Spleen (tissue), 13 donors: ENCODE results near the gene TBCC. TPM values are rescaled to one million over a fixed set of nuclear protein-coding genes. Genes with fewer than 3 reads are reported as not detected.
A peak's percentile ranks its signal among the peaks of the same experiment; 100 is the strongest.

ENCODE experiments used
- DNase-seq: peaks from one replicate; pipeline ENCODE4 v3.0.0-alpha.2; 2020
- H3K27ac ChIP-seq, 8 donors: fragments of 200-600 bp; sonication (generic) in 7 of 8; 1 replicate in 4 of 8; 2 replicates in 4 of 8; pipeline versions ENCODE4 v1.5.0 to v1.8.0; 2016 to 2021; ENCODE audit warnings: inconsistent platforms in 4 of 8, mild to moderate bottlenecking in 4 of 8, moderate library complexity in 1 of 8
- H3K27me3 ChIP-seq, 7 donors: fragments of 200-600 bp; sonication (generic) in 6 of 7; replicated peaks in 1 of 7; 1 replicate in 4 of 7; 2 replicates in 3 of 7; pipeline versions ENCODE4 v1.5.0 to v1.8.0; 2016 to 2021; ENCODE audit warnings: inconsistent platforms in 3 of 7, mild to moderate bottlenecking in 1 of 7
- H3K36me3 ChIP-seq, 6 donors: fragments of 200-600 bp; sonication (generic) in 5 of 6; 1 replicate in 4 of 6; 2 replicates in 2 of 6; pipeline versions ENCODE4 v1.5.0 to v1.8.0; 2016 to 2021; ENCODE audit warnings: inconsistent platforms in 2 of 6
- H3K4me1 ChIP-seq, 6 donors: fragments of 200-600 bp; sonication (generic) in 5 of 6; 1 replicate in 3 of 6; 2 replicates in 3 of 6; pipeline versions ENCODE4 v1.5.0 to v1.8.0; 2016 to 2021; ENCODE audit warnings: inconsistent platforms in 3 of 6
- H3K4me3 ChIP-seq, 8 donors: fragments of 200-600 bp; sonication (generic) in 7 of 8; 1 replicate in 4 of 8; 2 replicates in 4 of 8; pipeline versions ENCODE4 v1.5.0 to v1.8.0; 2016 to 2021; ENCODE audit warnings: inconsistent platforms in 4 of 8, mild to moderate bottlenecking in 4 of 8, moderate library complexity in 2 of 8
- H3K9me3 ChIP-seq, 8 donors: fragments of 200-600 bp; sonication (generic) in 7 of 8; 1 replicate in 4 of 8; 2 replicates in 4 of 8; pipeline versions ENCODE4 v1.5.0 to v1.8.0; 2016 to 2021; ENCODE audit warnings: inconsistent platforms in 4 of 8
- CTCF ChIP-seq, 11 experiments: fragments of 200-600 bp in 7 of 11; fragments of 450-650 bp in 4 of 11; sonication (generic) in 4 of 11; IDR thresholded peaks in 8 of 11; conservative IDR thresholded peaks in 3 of 11; 1 replicate in 7 of 11; 2 replicates in 4 of 11; pipeline versions ENCODE4 v1.4.0 to v1.8.0; 2016 to 2021; ENCODE audit warnings: antibody characterized with exemption in 11 of 11, inconsistent platforms in 4 of 11, mild to moderate bottlenecking in 1 of 11
- POLR2A ChIP-seq, 3 donors: fragments of 450-650 bp; IDR thresholded peaks; one replicate each; pipeline ENCODE4 v1.5.1; 2017; ENCODE audit warnings: antibody characterized with exemption in 3 of 3, mild to moderate bottlenecking in 1 of 3
- POLR2AphosphoS5 ChIP-seq, 3 donors: sonication (generic); formaldehyde crosslinking; IDR thresholded peaks; one replicate each; pipeline ENCODE4 v1.5.1; 2017; ENCODE audit warnings: antibody characterized with exemption in 3 of 3
- WGBS, 5 donors: extraction: QIAGEN DNeasy Blood & Tissue Kit in 3 of 5; methylation state at CpG; one replicate each; pipeline versions ENCODE4 v1.1.5 to v1.1.7; 2013 to 2018; 5-methylcytosine and 5-hydroxymethylcytosine counted together
- intact Hi-C: fragments of 100-400 bp; cut with DNase I; formaldehyde crosslinking; loops from one replicate; pipeline ENCODE4 v1.15.0; 2023; ENCODE audit warnings: low total_unique reads
- long read RNA-seq, 2 donors: transcript quantifications; one replicate each; lab custom pipeline, GENCODE V29; 2026
- polyA plus RNA-seq, 3 donors: library from polyadenylated mRNA; stranded (reverse); fragments of 200-250 nt; gene quantifications; one replicate each; pipeline ENCODE4 v1.2.1, GENCODE V29; 2013
- total RNA-seq, 7 donors: library from RNA; depleted of rRNA in 3 of 7; stranded (reverse); fragments of >200 nt in 3 of 7; fragmentation: NEBNext Ultra II Directional in 4 of 7; extraction: Animal tissue kit (Norgen Biotek cat#: 25700) in 4 of 7; gene quantifications; one replicate each; pipeline versions ENCODE4 v1.1.0 to v1.2.1, GENCODE V29; 2016 to 2021
- donor health status: healthy with polysubstance abuse.
- donor health status: DM: no; HTN: no; CAD: no; lungs with moderate emphysema.
- donor health status: DM: no; HTN: no; CAD: no.
- donor health status: Bipolar disorder and iron deficiency.
- donor health status: healthy.
- donor health status: DM: no; HTN: no; CAD: no.
- donor health status: DM: yes; HTN: yes; CAD: no.

Gene TBCC, protein sequence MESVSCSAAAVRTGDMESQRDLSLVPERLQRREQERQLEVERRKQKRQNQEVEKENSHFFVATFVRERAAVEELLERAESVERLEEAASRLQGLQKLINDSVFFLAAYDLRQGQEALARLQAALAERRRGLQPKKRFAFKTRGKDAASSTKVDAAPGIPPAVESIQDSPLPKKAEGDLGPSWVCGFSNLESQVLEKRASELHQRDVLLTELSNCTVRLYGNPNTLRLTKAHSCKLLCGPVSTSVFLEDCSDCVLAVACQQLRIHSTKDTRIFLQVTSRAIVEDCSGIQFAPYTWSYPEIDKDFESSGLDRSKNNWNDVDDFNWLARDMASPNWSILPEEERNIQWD
- 10 to 100 TPM; 22.2 to 63.3 (median 25.6) TPM for total RNA-seq
- polyA plus RNA-seq = 10 to 100 TPM; 51.7 to 63.2 (median 56.0) TPM
- long read RNA-seq, donor 1, transcript TBCC-201 (1 exons, 1,616 nt) = major isoform, 12 of 12 reads
- long read RNA-seq, donor 1, partial matches to known transcripts = 0 of 12 reads
- long read RNA-seq, donor 1, other reads (novel, unspliced or antisense) = 0 of 12 reads
- long read RNA-seq, donor 2, transcript TBCC-201 (1 exons, 1,616 nt) = major isoform, 6 of 6 reads
- long read RNA-seq, donor 2, partial matches to known transcripts = 0 of 6 reads
- long read RNA-seq, donor 2, other reads (novel, unspliced or antisense) = 0 of 6 reads

- peak in 1 of 11 experiments; percentile 23 for TF ChIP-seq CTCF (IDR thresholded peaks at IDR 0.05 in 8 of 11, conservative IDR thresholded peaks at IDR 0.05 in 3 of 11)
- peak; percentile 83 to 96 (median 90) for TF ChIP-seq POLR2A (IDR thresholded peaks at IDR 0.05)
- TF ChIP-seq POLR2AphosphoS5 (IDR thresholded peaks at IDR 0.05) = peak; percentile 95 to 99 (median 99)
- intact Hi-C loops = loop anchor here (5.0 to 10.0 kb wide), 2 partner anchors 41 to 129 kb away; partner anchors contain the start of gene RPL7L1
- WGBS, 5 donors = 1% methylated on average over 31 to 57 of the region's 57 CpGs
Measured at GRCh38 chr6:42745640-42746462, at the start of gene TBCC. Gene TBCC (minus strand): TSS chr6:42746103. CDS start chr6:42746073, 30 bp downstream.

DNA sequence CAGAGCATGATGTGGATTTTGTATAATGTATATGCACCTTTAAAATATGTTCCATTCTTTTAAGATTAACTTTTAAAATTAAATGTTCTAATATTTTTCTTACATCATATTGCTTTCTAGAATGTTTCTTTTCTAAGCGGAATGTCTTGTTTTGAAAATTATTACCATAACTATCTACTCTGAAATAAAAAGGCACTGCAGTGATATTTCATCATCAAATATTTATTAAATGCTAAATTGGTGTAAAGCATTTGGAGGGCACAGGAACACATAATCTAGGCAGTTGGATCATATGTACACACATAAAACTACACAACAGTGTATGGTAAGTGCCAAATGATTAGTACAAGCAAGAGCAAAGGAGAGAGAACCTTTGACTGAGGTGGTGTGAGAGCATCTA is 49.7 kb upstream of the TBCC start:
- TF ChIP-seq POLR2AphosphoS5 (IDR thresholded peaks at IDR 0.05) = no peak
- TF ChIP-seq CTCF (IDR thresholded peaks at IDR 0.05 in 8 of 11, conservative IDR thresholded peaks at IDR 0.05 in 3 of 11) = no peak
- no peak for TF ChIP-seq POLR2A (IDR thresholded peaks at IDR 0.05)
- intact Hi-C loops = no loop called here
- no peak for DNase-seq
- Histone ChIP-seq H3K9me3 (no peaks in the 10 kb centered on the region), H3K27ac (no peak overlapping the region), H3K36me3 (peaks cover 0 to 9% (median 0%) of the 10 kb centered on the region in 6 donors), H3K4me1 (peaks cover 0 to 34% (median 7%) of the 10 kb centered on the region in 6 donors), H3K27me3 (no peaks in the 10 kb centered on the region), H3K4me3 (no peak overlapping the region)
- WGBS, 5 donors = 95 to 100% (median 98%) methylated on average over 1 of the region's 1 CpG

More at GRCh38 chr6:42745640-42746462, at the start of gene TBCC:
- H3K27ac ChIP-seq = peak within 1 kb of the TSS; percentile 86 to 98 (median 97)
- peak; percentile 96 for DNase-seq
- peaks cover 0 to 7% (median 0%) of the 10 kb centered on the region in 6 donors for H3K36me3 ChIP-seq
- H3K4me1 ChIP-seq = peaks cover 27 to 71% (median 47%) of the 10 kb centered on the region in 6 donors
- H3K4me3 ChIP-seq = peak within 1 kb of the TSS; percentile 69 to 97 (median 92)
- no peaks in the 10 kb centered on the region for H3K9me3 ChIP-seq
- no peaks in the 10 kb centered on the region for H3K27me3 ChIP-seq

DNA sequence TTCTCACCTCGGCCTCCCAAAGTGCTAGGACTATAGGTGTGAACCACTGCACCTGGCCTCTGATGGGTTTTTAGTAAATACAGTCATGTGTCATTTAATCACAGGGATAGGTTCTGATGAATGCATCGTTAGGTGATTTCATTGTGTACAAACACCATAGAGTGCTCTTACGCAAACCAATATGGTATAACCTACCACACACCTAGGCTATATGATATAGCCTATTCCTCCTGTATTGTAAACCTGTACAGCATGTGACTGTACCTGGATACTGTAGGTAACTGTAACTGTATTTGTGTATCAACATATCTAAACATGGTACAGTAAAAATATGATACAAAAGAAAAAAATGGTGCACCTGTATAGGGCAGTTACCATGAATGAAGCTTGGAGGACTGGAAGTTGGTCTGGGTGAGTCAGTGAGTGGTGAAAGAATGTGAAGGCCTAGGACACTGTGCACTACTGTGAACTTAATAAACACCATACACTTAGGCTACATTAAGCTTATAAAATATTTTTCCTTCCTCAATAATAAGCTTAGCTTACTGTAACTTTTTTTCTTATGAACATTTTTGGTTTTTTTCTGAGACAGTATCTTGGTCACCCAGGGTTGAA is 45.9 kb upstream of the TBCC start:
- H3K9me3 ChIP-seq = no peaks in the 10 kb centered on the region
- WGBS, 5 donors = 86 to 97% (median 89%) methylated on average over 3 of the region's 3 CpGs
- peak overlapping the region in 3 of 8 donors; percentile 48 to 100 (median 66) for H3K27ac ChIP-seq
- H3K36me3 ChIP-seq = peaks cover 0 to 25% (median 0%) of the 10 kb centered on the region in 6 donors
- H3K27me3 ChIP-seq = no peaks in the 10 kb centered on the region
- no peak overlapping the region for H3K4me3 ChIP-seq
- TF ChIP-seq POLR2AphosphoS5 (IDR thresholded peaks at IDR 0.05) (no peak), CTCF (IDR thresholded peaks at IDR 0.05 in 8 of 11, conservative IDR thresholded peaks at IDR 0.05 in 3 of 11) (no peak), POLR2A (IDR thresholded peaks at IDR 0.05) (no peak)
- H3K4me1 ChIP-seq = peaks cover 14 to 59% (median 42%) of the 10 kb centered on the region in 6 donors
- DNase-seq = no peak
- intact Hi-C loops = no loop called here
